Keratinocyte (primary cell): Measurements from ENCODE around the gene SFXN1. TPM values are rescaled to one million over a fixed set of nuclear protein-coding genes. Genes with fewer than 3 reads are reported as not detected.

Experiments used
- DNase-seq: peaks from one replicate; pipeline ENCODE4 v3.0.0-alpha.2; 2011; ENCODE audit warnings: low read depth, missing footprints, low spot score
- FAIRE-seq: peaks from 2 replicates; lab custom pipeline; 2011; peaks lifted over from hg19 to GRCh38; lab: Jason Lieb, UNC
- H2AFZ ChIP-seq: 2 replicates; pipeline ENCODE4 v1.6.0; 2012; ENCODE audit warnings: low read length, control low read depth, inconsistent platforms; ENCODE audit not compliant: control insufficient read depth
- H3K27ac ChIP-seq: 2 replicates; pipeline ENCODE4 v1.5.1; 2011; ENCODE audit warnings: low read length; ENCODE audit not compliant: control insufficient read depth, insufficient read depth
- H3K27me3 ChIP-seq: 3 replicates; pipeline ENCODE4 v1.6.0; 2011; ENCODE audit warnings: low read length; ENCODE audit not compliant: control insufficient read depth, insufficient read depth; ENCODE audit errors: extremely low read depth
- H3K36me3 ChIP-seq, 2 experiments: 2 replicates in 1 of 2; 3 replicates in 1 of 2; pipeline ENCODE4 v1.5.1; 2011; ENCODE audit warnings: low read length in 2 of 2, mild to moderate bottlenecking in 1 of 2; ENCODE audit not compliant: control insufficient read depth in 2 of 2, insufficient read depth in 2 of 2; ENCODE audit errors: extremely low read depth in 1 of 2
- H3K4me1 ChIP-seq: 3 replicates; pipeline ENCODE4 v1.5.1; 2011; ENCODE audit warnings: low read length; ENCODE audit not compliant: control insufficient read depth, insufficient read depth; ENCODE audit errors: extremely low read depth
- H3K4me2 ChIP-seq: 3 replicates; pipeline ENCODE4 v1.6.0; 2011; ENCODE audit warnings: low read depth, low read length; ENCODE audit not compliant: control insufficient read depth, insufficient read depth; ENCODE audit errors: extremely low read depth
- H3K4me3 ChIP-seq, 3 experiments: fragments of 200-600 bp in 1 of 3; sonication (generic) in 1 of 3; 2 replicates in 2 of 3; 3 replicates in 1 of 3; pipeline ENCODE4 v1.5.1; 2011 to 2016; ENCODE audit warnings: low read length in 3 of 3, mild to moderate bottlenecking in 3 of 3, control low read depth in 2 of 3, inconsistent platforms in 1 of 3, low read depth in 1 of 3, mixed read lengths in 1 of 3, mixed run types in 1 of 3, moderate library complexity in 1 of 3; ENCODE audit not compliant: control insufficient read depth in 2 of 3, insufficient read depth in 2 of 3; ENCODE audit errors: extremely low read depth in 1 of 3
- H3K79me2 ChIP-seq: 2 replicates; pipeline ENCODE4 v1.6.0; 2012; ENCODE audit warnings: low read length; ENCODE audit not compliant: control insufficient read depth, insufficient read depth
- H3K9ac ChIP-seq: 3 replicates; pipeline ENCODE4 v1.6.0; 2011; ENCODE audit warnings: low read length; ENCODE audit not compliant: control insufficient read depth, insufficient read depth; ENCODE audit errors: extremely low read depth
- H3K9me1 ChIP-seq: 3 replicates; pipeline ENCODE4 v1.6.0; 2011; ENCODE audit warnings: low read length; ENCODE audit not compliant: control insufficient read depth, insufficient read depth; ENCODE audit errors: extremely low read depth
- H3K9me3 ChIP-seq: 2 replicates; pipeline ENCODE4 v1.5.1; 2012; ENCODE audit warnings: low read depth, low read length; ENCODE audit not compliant: control insufficient read depth
- H4K20me1 ChIP-seq: 3 replicates; pipeline ENCODE4 v1.6.0; 2011; ENCODE audit warnings: low read length; ENCODE audit not compliant: control insufficient read depth, insufficient read depth; ENCODE audit errors: extremely low read depth
- CTCF ChIP-seq, 3 experiments: IDR thresholded peaks in 1 of 3; conservative IDR thresholded peaks in 1 of 3; optimal IDR thresholded peaks in 1 of 3; 2 replicates in 2 of 3; 3 replicates in 1 of 3; pipeline versions ENCODE3 to v1.5.1; 2011; ENCODE audit warnings: low read length in 3 of 3, mild to moderate bottlenecking in 3 of 3, moderate library complexity in 2 of 3, control low read depth in 1 of 3, inconsistent platforms in 1 of 3; ENCODE audit not compliant: insufficient read depth in 2 of 3; ENCODE audit errors: extremely low read depth in 1 of 3
- EZH2 ChIP-seq: IDR thresholded peaks from one replicate; pipeline ENCODE4 v1.6.1; 2012; ENCODE audit warnings: inconsistent platforms, mild to moderate bottlenecking, low read length, moderate library complexity
- dilution Hi-C: fragments of 300-500 bp; cut with MboI; formaldehyde crosslinking; loops from one replicate; pipeline ENCODE4 v1.7.0; 2020; ENCODE audit warnings: low sequenced_read_pairs; ENCODE audit not compliant: extremely low pct_ligation_motif_present
- polyA plus RNA-seq, 5 experiments: library from polyadenylated mRNA; depleted of rRNA in 3 of 5; stranded (reverse) in 3 of 5; stranded (forward) in 1 of 5; unstranded in 1 of 5; fragments of >200 nt; gene quantifications; 1 replicate in 1 of 5; 2 replicates in 3 of 5; 3 replicates in 1 of 5; pipeline versions ENCODE4 v1.2.1 to v1.2.3, GENCODE V29; 2011 to 2012; ENCODE audit warnings: missing spikeins in 2 of 5, low read depth in 1 of 5, low replicate concordance in 1 of 5

Gene SFXN1
- polyA plus RNA-seq, 1 donor (not counting 4 experiments of a cell fraction or from before 2014, with no cell fraction given) = 80.8 TPM

GRCh38 chr5:175539936-175540335 is 61.6 kb downstream of the SFXN1 start:
- no peak overlapping the region for H2AFZ ChIP-seq
- FAIRE-seq = no peak
- no peak overlapping the region for H3K9ac ChIP-seq
- no peaks in the 10 kb centered on the region for H3K9me1 ChIP-seq
- H3K4me2 ChIP-seq = no peak overlapping the region
- no peak overlapping the region for H3K27ac ChIP-seq
- dilution Hi-C loops = no loop called here
- no peaks in the 10 kb centered on the region for H3K36me3 ChIP-seq
- no peak overlapping the region for H3K4me3 ChIP-seq
- no peaks in the 10 kb centered on the region for H3K9me3 ChIP-seq
- H3K4me1 ChIP-seq = no peaks in the 10 kb centered on the region
- no peaks in the 10 kb centered on the region for H3K79me2 ChIP-seq
- H4K20me1 ChIP-seq = no peaks in the 10 kb centered on the region
- TF ChIP-seq EZH2 = no peak
- TF ChIP-seq CTCF (optimal IDR thresholded peaks at IDR 0.05 in 1 of 3, IDR thresholded peaks at IDR 0.05 in 1 of 3, conservative IDR thresholded peaks at IDR 0.05 in 1 of 3; ENCODE audit: extremely low read depth in 1 of 3, insufficient read depth in 2 of 3, low read length in 3 of 3) = no peak
- H3K27me3 ChIP-seq = no peaks in the 10 kb centered on the region
- no peak for DNase-seq

GRCh38 chr5:175541264-175541663 is 62.9 kb downstream of the SFXN1 start:
- Histone ChIP-seq H3K4me2 (no peak overlapping the region), H3K27ac (no peak overlapping the region), H3K4me1 (no peaks in the 10 kb centered on the region), H2AFZ (no peak overlapping the region), H3K9me1 (no peaks in the 10 kb centered on the region), H3K79me2 (no peaks in the 10 kb centered on the region), H3K9ac (no peak overlapping the region), H3K4me3 (no peak overlapping the region), H3K27me3 (no peaks in the 10 kb centered on the region), H4K20me1 (no peaks in the 10 kb centered on the region), H3K36me3 (no peaks in the 10 kb centered on the region), H3K9me3 (no peaks in the 10 kb centered on the region)
- DNase-seq (no peak), FAIRE-seq (no peak)
- dilution Hi-C loops = no loop called here
- TF ChIP-seq EZH2 (no peak), CTCF (optimal IDR thresholded peaks at IDR 0.05 in 1 of 3, IDR thresholded peaks at IDR 0.05 in 1 of 3, conservative IDR thresholded peaks at IDR 0.05 in 1 of 3; ENCODE audit: extremely low read depth in 1 of 3, insufficient read depth in 2 of 3, low read length in 3 of 3) (no peak)
